DMS153 treated with DMSO at 0.1 percent for 48 hours (cell line): ENCODE measurements around the gene PDSS1.
"Not testable (repeated sequence)": the region's sequence is repeated elsewhere in the genome, so short reads cannot be mapped to it uniquely, and the experiment has no call there.

Source experiments
- DNase-seq: peaks from one replicate; lab custom pipeline; 2025; ENCODE audit not compliant: unreplicated experiment; lab: John Stamatoyannopoulos, UW

PDSS1 gene

GRCh38 chr10:26738301-26738911 is 40.9 kb downstream of the PDSS1 start:
- no peak for DNase-seq

DNA sequence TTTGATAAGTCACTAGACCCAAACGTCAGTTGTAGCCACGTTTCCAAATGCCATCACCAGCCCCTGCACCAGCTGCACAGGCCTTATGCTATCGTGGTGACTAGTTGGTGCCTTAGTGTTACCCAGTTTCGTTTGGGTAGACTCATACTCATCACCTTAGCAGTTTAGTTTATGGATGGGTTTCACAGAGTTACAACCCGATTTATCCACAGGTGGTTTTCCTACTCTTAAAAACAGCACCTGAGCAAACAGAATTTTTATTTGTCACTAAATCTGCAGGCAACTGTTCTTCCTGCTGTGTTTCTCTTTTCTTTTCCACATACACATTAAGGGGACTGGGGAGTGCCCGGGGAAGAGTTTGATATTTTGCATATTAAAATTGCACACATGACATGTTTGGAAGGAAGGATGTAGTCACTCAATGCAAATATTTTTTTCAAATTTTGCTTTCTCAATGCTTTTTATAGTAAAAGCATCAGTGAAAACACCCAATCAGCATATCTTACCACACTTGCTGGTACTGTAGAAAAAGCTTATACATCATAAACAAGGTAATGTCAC is 41.6 kb downstream of the PDSS1 start:
- DNase-seq = no peak

DNA sequence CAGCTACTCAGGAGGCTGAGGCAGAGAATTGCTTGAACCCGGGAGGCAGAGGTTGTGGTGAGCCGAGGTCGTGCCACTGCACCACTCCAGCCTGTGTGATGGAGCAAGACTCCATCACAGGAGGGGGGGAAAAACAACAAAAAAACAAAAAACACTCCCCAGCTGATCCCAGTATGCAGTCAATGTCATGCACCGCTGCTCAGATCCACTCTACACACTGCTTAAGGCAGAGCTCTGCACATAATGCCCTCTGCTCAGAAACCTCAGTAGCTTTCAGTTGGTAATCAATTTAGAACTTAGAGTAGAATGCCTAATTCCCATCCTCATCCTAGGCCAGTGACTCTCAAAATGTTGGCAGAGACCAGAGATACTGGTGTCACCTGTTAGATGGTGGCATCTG is 43.9 kb downstream of the PDSS1 start:
- no peak for DNase-seq

DNA sequence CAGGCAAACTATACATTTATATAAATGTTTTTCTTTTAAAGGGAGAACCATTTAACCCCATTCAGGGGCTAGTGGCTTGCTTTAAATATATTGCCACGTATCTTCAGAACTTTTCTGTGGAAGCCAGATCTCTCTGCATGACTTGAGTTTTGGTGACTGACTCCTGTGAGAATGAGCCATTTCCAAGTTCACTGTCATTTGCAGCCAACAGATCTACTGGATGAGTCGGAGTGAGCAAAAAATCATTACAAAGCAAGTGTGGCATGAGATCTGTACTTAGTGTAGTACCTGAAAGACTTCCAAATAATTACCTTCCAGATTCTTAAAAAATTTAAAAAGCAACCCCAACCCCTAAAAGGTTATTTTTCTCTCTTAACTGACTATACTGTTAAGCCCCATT is 45.6 kb downstream of the PDSS1 start:
- DNase-seq = no peak

DNA sequence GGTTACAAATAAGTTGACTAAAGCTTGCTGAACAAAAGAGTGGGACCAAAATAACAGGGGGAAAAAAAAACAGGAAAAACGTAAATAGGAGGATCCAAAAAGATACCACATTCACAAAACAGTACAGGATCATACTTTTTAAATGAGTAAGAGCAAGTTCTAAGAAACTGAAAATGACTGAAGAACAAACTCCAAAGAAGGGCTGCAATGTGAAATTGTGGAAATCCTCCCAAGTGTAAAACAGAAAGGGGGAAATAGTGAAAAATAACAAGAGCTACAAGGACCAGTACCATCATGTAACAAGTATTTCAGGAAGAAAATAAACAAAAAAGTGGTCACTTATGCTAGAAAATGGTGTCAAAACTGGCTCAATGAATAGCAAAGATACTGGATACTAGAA is 46.3 kb downstream of the PDSS1 start:
- DNase-seq = no peak

- no peak for DNase-seq
These were observed 48.6 kb downstream of the PDSS1 start for GRCh38 chr10:26746061-26746460.

- no peak for DNase-seq
These were observed 58.0 kb downstream of the PDSS1 start for GRCh38 chr10:26755443-26755903.

DNA sequence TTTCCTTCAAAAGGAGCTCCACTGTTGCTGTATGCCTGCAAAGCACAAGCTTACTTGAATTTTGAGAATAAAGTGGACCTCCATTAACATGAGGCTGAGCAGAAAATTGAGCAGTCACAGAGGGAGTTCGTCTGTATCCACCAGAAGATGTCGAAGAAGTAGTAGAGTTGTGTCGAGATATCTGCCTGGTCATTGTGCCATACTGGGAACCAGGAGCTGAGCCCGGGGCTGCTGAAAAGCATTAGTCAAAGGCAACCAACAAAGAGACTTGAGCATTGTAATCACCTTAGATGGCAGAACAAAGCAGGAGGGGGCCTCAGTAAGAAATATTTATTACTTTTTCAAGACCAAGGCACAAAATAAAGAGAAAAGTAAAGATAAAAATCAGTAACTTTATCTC is 61.5 kb downstream of the PDSS1 start:
- DNase-seq = no peak

- no peak for DNase-seq
These were observed 68.0 kb downstream of the PDSS1 start for GRCh38 chr10:26765549-26765948.

DNA sequence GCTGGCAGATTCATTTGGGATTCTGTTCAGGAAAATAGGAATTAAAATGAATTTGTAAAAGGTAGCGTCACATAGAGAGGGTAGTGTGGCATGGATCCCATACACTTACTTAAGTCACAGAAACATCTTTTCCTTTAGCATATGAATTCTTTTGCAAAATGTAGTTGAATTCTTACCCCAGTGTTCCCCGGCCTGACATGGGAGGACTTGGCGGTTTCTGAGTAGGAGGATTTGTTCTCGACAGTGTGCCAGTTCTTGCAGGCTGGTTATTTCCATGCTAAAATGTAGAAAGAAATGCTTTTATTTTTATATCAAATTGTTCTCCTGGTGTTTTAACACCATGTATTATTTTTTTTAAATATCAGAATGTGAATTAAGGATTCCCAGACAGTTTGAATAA is 72.6 kb downstream of the PDSS1 start:
- DNase-seq = no peak

DNA sequence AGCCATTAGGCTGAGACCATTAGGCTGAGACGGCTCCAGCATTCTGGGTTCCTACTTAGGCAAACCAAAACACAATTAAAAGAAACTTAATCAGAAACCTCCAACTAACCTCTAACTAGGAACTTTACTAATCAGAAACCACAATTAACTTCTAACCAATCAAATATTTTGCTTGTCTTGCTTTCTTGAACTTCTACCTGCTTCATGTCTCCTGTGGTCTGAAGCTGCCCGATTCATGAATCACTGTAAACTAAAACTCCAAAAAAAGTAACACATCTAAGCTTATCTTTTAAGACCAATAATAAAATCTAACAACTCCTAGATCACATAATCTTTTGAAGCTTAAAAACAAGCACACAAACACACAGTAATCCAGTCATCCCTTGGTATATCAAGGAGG is 76.1 kb downstream of the PDSS1 start:
- no peak for DNase-seq

DNA sequence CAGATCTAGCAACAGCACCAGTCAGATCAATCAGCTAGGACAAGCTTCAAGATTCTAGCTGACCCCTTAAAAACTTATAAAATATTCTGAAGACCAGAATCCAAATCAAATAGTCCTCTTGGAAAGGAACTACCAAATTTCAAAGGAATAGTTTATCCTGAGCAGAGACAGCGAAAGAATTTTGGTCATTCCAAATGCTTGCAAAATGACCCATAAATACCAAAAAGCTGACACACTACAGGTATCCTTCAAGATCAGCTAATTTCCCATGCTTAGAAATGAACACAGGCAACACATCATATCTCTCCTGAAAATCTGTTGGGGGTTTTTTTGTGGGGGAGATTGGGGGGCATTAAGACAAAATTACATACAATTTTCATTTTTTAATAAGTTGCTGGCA is 78.8 kb downstream of the PDSS1 start:
- DNase-seq = no peak

DNA sequence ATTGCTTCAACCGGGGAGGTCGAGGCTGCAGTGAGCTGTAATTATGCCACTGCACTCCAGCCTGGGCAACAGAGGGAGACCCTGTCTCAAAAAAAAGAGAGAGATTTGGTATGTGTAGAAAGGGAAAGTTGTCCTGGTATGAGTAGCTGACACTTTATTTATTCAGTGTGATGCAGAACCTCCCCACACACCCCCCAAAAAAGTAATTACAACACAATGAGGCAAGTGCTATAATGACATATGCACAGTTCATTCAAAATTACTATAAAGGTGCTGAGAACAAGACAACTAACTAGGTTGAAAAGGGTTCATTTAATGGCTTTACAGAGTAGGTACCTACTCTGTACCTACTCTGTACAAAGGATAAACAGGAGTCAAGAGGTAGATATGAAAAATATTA is 80.2 kb downstream of the PDSS1 start:
- DNase-seq = no peak

DNA sequence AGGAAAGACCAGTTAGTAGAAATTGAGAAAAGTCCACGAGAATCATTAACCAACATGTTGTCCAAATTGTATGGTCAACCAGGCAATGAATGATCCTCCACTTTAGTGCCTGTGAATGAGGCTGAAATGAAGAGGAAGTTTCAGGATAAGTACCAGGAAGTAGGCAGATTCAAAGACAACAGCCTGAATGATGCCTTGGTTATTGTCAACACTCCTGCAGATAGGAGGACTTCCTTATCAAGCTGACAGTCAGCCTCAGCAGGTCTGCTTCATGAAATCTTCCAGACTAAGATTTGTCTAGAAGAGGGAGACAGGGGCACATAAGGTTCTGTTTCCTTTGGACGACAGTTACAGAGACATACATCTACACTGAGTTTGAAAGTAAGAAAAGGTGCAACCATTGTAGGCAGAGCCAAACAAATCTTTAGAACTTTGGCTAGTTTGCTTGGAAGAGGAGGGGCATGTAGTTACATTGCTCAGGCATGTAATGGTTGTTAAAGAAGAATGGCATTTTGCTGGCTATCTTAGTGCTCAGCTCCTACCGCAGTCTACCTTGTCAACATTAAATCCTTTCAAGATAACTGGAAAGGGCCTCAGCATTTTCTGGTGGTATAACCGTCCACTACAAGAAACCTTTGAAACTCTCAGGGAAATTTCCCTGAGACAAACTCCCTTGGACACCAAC is 81.8 kb downstream of the PDSS1 start:
- no peak for DNase-seq

GRCh38 chr10:26780106-26780792 is 82.7 kb downstream of the PDSS1 start:
- no peak for DNase-seq

GRCh38 chr10:26780793-26781601 is 83.5 kb downstream of the PDSS1 start:
- no peak for DNase-seq

DNA sequence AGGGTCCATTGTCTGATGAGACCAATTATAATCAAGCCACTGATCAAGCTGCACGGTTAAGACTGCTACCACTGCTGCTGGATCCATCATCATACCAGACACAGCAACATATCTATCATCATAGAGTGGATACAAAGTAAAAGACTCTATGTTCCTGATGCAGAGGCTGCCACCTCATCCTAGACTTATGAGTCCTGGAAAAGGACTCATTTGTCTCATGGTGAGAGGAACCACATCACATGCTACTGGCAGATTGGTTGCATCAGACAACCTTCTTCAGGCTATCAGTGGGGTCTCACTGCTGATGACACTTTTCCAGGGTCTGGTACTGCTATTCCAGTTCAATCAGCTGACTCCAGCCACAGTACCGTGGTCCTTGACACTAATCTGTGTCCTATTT is 84.3 kb downstream of the PDSS1 start:
- no peak for DNase-seq

DNA sequence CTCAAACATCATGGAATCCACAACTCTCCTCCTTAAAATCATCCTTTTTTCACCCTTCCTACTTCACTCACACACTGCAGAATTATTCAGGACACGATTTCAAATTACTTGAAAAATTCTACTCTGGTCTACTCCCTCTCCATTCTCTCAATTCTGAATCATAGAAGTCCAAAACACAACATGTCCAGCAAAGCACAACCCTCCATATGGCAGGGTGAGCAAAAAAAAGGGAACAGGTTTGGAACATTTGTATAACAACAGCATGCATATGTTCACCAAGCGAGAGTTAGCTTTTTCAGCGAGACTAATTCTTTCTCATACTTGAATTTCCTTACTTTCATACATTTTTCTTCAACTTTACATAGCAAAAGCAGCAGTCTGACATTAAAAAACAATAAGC is 89.9 kb downstream of the PDSS1 start:
- no peak for DNase-seq

DNA sequence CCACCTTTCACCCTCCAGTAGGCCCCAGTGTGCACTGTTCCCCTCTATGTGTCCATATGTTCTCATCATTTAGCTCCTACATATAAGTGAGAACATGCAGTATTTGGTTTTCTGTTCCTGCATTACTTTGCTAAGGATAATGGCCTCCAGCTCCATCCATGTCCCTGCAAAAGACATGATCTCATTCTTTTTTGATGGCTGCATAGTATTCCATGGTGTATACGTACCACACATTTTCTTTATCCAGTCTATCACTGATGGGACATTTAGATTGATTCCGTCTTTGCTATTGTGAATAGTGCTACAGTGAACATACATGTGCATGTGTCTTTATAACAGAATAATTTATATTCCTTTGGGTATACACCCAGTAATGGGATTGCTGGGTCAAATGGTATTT is 92.3 kb downstream of the PDSS1 start:
- DNase-seq = not testable (repeated sequence)

DNA sequence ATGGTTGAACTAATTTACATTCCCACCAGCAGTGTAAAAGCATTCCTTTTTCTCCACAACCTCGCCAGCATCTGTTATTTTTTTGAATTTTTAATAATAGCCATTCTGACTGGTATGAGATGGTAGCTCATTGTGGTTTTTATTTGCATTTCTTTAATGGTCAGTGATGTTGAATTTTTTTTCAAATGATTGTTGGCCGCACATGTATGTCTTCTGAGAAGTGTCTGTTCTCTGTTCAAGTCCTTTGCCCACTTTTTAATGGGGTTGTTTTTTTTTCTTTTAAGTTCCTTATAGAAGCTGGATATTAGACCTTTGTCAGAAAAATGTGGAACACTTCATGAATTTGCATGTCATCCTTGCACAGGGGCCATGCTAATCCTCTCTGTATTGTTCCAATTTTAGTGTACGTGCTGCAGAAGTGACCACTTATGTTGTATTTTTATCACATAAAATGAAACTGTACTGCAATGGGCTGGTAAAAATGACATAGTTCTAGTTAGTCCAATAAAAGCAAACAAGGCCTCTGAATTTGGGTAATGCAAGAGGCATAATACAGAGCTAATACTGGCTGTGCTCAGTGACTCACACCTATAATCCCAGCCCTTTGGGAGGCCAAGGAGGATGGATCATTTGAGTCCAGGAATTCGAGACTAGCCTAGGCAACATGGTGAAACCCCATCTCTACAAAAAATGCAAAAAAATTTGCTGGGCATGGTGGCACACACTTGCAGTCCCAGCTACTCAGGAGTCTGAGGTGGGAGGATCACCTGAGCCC is 92.9 kb downstream of the PDSS1 start:
- no peak for DNase-seq
